ENCODE results near the gene NUDCD2.

NUDCD2 gene

GRCh38 chr5:163459819-163460561 lies at the start of gene NUDCD2:
NUDCD2 (minus strand) TSS chr5:163460102; CDS start chr5:163460050, 52 bp downstream.
- peak; percentile 97 for DNase-seq (ENCODE audit: low spot score)

- DNase-seq (ENCODE audit: low spot score): no peak
Observed at GRCh38 chr5:163509291-163509951, 49.5 kb upstream of the NUDCD2 start.

GRCh38 chr5:163508753-163509152 lies 48.9 kb upstream of the NUDCD2 start:
- no peak for DNase-seq (ENCODE audit: low spot score)

GRCh38 chr5:163506726-163507125 lies 46.8 kb upstream of the NUDCD2 start:
- DNase-seq (ENCODE audit: low spot score): no peak

GRCh38 chr5:163506095-163506457 lies 46.2 kb upstream of the NUDCD2 start:
- DNase-seq (ENCODE audit: low spot score): no peak

- peak; percentile 97 for DNase-seq (ENCODE audit: low spot score)
Observed at GRCh38 chr5:163505368-163506094, 45.6 kb upstream of the NUDCD2 start, which contains the start of gene MAT2B. MAT2B (plus strand) TSS chr5:163505619; CDS start chr5:163505687, 68 bp downstream.

GRCh38 chr5:163505049-163505367 lies 45.1 kb upstream of the NUDCD2 start:
- DNase-seq (ENCODE audit: low spot score): no peak

GRCh38 chr5:163504079-163504931 lies 44.4 kb upstream of the NUDCD2 start:
- DNase-seq (ENCODE audit: low spot score): no peak

GRCh38 chr5:163503106-163504078 lies 43.5 kb upstream of the NUDCD2 start:
- peak; percentile 73 for DNase-seq (ENCODE audit: low spot score)

GRCh38 chr5:163502521-163502920 lies 42.6 kb upstream of the NUDCD2 start:
- DNase-seq (ENCODE audit: low spot score): no peak

GRCh38 chr5:163498886-163499285 lies 39.0 kb upstream of the NUDCD2 start:
- no peak for DNase-seq (ENCODE audit: low spot score)

GRCh38 chr5:163497315-163497714 lies 37.4 kb upstream of the NUDCD2 start:
- DNase-seq (ENCODE audit: low spot score): no peak

GRCh38 chr5:163496286-163496685 lies 36.4 kb upstream of the NUDCD2 start:
- no peak for DNase-seq (ENCODE audit: low spot score)

- DNase-seq (ENCODE audit: low spot score): no peak
Observed at GRCh38 chr5:163489745-163490075, 29.8 kb upstream of the NUDCD2 start.

GRCh38 chr5:163489055-163489744 lies 29.3 kb upstream of the NUDCD2 start:
- peak; percentile 53 for DNase-seq (ENCODE audit: low spot score)

- no peak for DNase-seq (ENCODE audit: low spot score)
Observed at GRCh38 chr5:163478982-163479271, 19.0 kb upstream of the NUDCD2 start.

- no peak for DNase-seq (ENCODE audit: low spot score)
Observed at GRCh38 chr5:163478126-163478981, 18.5 kb upstream of the NUDCD2 start.

GRCh38 chr5:163475411-163475810 lies 15.5 kb upstream of the NUDCD2 start:
- DNase-seq (ENCODE audit: low spot score): no peak

GRCh38 chr5:163473635-163474243 lies 13.8 kb upstream of the NUDCD2 start:
- no peak for DNase-seq (ENCODE audit: low spot score)
